ENCODE results near the gene SLC24A3. TPM values are rescaled to one million over a fixed set of nuclear protein-coding genes. Genes with fewer than 3 reads are reported as not detected.

SLC24A3 gene
- total RNA-seq, 3 donors from 2014 or later = 4.3 to 34.9 (median 5.7) TPM

DNA sequence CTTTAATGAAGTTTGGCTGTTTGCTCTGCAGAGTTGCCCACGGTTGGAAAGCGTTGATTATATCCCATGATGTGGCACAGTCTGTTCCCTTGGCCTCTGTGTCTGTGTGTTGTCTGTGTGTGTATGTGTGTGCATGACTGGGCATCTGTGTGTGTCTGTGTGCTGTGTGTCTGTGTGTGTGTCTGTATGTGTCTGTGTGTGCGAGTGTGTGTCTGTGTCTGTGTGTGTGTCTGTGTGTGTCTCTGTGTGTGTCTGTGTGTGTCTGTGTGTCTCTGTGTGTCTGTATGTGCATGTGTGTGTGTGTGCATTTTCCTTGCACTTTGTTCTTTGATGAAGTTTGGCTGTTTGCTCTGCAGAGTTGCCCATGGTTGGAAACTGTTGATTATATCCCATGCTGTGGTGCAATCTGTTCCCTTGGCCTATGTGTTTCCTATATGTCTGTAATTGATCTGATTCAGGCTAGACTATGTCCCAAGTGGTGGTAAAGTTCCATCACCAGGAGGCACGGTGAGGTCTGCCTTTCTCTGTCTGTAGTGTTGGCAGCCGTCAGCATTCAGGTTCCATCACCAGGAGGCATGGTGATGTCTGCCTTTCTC is 467.6 kb downstream of the SLC24A3 start:
- no peaks in the 10 kb centered on the region for H3K9me3 ChIP-seq
- H3K4me1 ChIP-seq (ENCODE audit: low read depth) = no peaks in the 10 kb centered on the region
- TF ChIP-seq, protein P1, sequence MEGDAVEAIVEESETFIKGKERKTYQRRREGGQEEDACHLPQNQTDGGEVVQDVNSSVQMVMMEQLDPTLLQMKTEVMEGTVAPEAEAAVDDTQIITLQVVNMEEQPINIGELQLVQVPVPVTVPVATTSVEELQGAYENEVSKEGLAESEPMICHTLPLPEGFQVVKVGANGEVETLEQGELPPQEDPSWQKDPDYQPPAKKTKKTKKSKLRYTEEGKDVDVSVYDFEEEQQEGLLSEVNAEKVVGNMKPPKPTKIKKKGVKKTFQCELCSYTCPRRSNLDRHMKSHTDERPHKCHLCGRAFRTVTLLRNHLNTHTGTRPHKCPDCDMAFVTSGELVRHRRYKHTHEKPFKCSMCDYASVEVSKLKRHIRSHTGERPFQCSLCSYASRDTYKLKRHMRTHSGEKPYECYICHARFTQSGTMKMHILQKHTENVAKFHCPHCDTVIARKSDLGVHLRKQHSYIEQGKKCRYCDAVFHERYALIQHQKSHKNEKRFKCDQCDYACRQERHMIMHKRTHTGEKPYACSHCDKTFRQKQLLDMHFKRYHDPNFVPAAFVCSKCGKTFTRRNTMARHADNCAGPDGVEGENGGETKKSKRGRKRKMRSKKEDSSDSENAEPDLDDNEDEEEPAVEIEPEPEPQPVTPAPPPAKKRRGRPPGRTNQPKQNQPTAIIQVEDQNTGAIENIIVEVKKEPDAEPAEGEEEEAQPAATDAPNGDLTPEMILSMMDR (IDR thresholded peaks at IDR 0.05) = no peak
- no peaks in the 10 kb centered on the region for H3K36me3 ChIP-seq (ENCODE audit: low read depth)
- intact Hi-C loops (cut with DNase I, micrococcal nuclease) = no loop called here
- no peak overlapping the region for H3K4me3 ChIP-seq
- no peak for ATAC-seq
- no peak for DNase-seq

DNA sequence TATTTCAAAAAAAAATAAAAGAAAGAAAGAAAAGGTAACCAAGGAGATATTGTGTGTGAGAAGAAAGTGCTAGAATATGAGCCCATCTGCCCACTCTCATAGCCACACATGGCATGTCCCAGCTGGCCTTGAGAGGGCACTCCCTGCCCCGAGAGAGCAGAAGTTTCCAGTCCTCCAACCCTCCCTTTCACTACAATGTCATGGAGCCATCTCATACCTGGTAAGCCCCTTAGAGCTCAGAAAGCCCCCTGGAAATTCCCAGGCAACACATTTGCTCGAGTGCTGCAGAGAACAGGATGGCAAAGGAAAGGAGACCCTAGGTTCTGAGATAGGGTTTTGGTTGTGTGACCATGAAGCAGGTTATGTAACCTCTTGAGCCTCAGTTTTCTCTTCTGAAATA is 469.8 kb downstream of the SLC24A3 start:
- DNase-seq (no peak), ATAC-seq (no peak)
- intact Hi-C loops (cut with DNase I, micrococcal nuclease) = no loop called here
- Histone ChIP-seq H3K4me1 (ENCODE audit: low read depth) (no peaks in the 10 kb centered on the region), H3K4me3 (no peak overlapping the region), H3K9me3 (no peaks in the 10 kb centered on the region), H3K36me3 (ENCODE audit: low read depth) (no peaks in the 10 kb centered on the region)
- TF ChIP-seq, protein P1 (IDR thresholded peaks at IDR 0.05) = no peak

DNA sequence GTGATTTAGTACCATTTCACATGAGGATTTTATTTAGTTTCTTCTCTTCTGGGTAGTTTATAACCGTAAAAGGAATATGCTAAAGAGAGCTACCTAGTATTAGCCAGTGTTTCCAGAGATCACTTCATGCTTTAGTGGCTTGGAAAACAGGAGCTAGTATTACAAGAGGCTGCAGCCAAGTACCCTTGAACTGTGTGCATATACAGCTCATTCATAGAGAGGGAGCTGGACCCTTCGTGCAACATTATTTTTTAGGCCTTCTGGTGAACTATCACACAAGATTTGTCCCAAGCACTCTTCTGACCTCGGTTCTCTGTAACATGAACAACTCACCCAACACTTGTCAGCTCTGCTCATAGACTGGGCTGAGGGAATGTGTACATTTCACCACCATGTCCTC is 470.7 kb downstream of the SLC24A3 start:
- no peak for DNase-seq
- no peak overlapping the region for H3K4me3 ChIP-seq
- no peak for ATAC-seq
- H3K4me1 ChIP-seq (ENCODE audit: low read depth) = no peaks in the 10 kb centered on the region
- H3K36me3 ChIP-seq (ENCODE audit: low read depth) = no peaks in the 10 kb centered on the region
- no peaks in the 10 kb centered on the region for H3K9me3 ChIP-seq
- intact Hi-C loops (cut with DNase I, micrococcal nuclease) = no loop called here
- TF ChIP-seq, protein P1 (IDR thresholded peaks at IDR 0.05) = no peak

DNA sequence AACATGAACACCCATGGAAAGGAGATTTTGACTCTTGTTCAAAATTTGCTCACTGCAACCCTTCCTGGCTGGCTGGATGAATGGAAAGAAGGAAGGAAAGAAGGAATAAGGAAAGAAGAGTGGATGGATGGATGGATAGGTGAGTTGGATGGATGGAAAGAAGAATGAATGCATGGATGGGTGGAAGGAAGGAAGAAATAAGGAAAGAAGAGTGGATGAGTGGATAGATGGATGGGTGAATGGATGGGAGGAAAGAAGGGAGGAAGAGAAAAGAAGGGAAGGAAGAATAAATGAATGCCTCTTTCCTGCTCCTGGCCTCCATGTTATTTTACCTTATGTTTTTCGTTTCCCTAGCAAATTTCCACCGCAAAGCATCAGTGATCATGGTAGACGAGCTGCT is 471.4 kb downstream of the SLC24A3 start:
- TF ChIP-seq, protein P1 (IDR thresholded peaks at IDR 0.05) = no peak
- H3K4me1 ChIP-seq (ENCODE audit: low read depth) = no peaks in the 10 kb centered on the region
- H3K36me3 ChIP-seq (ENCODE audit: low read depth) = no peaks in the 10 kb centered on the region
- DNase-seq = no peak
- H3K4me3 ChIP-seq = no peak overlapping the region
- intact Hi-C loops (cut with DNase I, micrococcal nuclease) = no loop called here
- no peak for ATAC-seq
- H3K9me3 ChIP-seq = no peaks in the 10 kb centered on the region

DNA sequence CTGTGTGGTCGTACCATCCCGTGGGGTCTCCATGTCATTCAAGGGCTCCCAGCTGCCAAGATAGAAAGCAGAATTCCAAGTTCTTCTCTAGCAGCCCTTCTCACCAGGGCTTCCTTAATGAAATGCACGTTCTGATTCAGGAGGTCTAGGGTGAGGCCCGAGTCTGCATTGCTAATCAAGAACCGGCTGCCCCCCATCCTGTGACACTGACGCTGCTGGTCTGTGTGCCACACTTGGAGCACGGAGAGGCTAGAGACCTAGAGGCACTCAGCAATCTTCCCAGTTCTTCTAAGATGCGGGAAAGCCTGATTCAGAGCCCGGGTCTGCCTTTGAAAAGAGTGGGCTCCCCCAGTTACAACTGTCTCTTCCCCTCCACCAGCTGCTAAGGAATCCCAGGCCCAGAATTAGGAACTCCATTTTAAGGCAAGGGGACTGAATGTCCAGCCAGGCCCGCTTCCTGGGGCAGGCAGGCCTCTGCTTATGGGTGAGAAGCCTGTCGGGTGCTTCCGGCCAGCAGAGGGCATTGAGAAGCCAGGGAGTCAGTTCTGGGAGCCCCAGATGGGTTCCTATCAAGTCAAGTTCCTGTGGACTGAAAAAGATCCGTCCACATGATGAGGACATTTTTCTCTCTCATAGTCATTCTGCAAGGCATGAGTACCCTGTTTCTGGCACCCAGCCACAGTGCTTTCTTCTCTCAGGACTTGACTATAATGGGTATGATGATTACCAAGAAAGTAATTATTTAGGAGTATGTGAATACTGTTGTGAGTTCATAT is 475.8 kb downstream of the SLC24A3 start:
- intact Hi-C loops (cut with DNase I, micrococcal nuclease) = no loop called here
- Histone ChIP-seq H3K4me3 (no peak overlapping the region), H3K4me1 (ENCODE audit: low read depth) (no peaks in the 10 kb centered on the region), H3K9me3 (no peaks in the 10 kb centered on the region), H3K36me3 (ENCODE audit: low read depth) (no peaks in the 10 kb centered on the region)
- TF ChIP-seq, protein P1 (IDR thresholded peaks at IDR 0.05) = peak; percentile 54
- ATAC-seq (peak; percentile 90), DNase-seq (peak; percentile 69 to 89 (median 83))
